ENCODE measurements around the gene THAP6. TPM values are rescaled to one million over a fixed set of nuclear protein-coding genes. Genes with fewer than 3 reads are reported as not detected.

THAP6 gene
- total RNA-seq, 1 experiment from 2014 or later: 11.7 TPM

DNA sequence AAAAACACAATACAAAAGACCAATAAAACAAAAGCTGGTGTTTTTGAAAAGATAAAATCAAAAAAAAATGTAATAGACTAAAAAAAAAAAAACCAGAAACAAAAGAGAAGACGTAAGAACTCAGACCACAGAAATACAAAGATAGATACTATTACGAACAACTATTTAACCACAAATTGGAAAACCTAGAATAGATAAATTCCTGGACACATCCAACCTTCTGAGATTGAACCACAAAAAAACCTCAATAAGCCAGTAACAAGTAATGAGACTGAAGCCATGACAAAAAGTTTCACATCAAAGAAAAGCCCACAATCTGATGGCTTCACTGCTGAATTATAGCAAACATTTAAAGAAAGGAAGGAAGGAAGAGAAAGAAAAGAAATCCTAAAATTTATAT, 16.2 kb upstream of the THAP6 start:
- no peak for DNase-seq
- no CpG with 5 or more reads among the region's 2 CpGs for WGBS (ENCODE audit: extremely low coverage, insufficient read length, low lambda C conversion rate)
- Histone ChIP-seq H3K4ac (ENCODE audit: low read depth, low read length) (no peak overlapping the region), H2BK5ac (ENCODE audit: insufficient read length, low read length) (no peak overlapping the region), H2BK12ac (ENCODE audit: insufficient read length, low read depth, low read length) (no peak overlapping the region), H3K4me1 (ENCODE audit: insufficient read depth, low read length) (no peaks in the 10 kb centered on the region), H3K56ac (ENCODE audit: insufficient read length, low read depth, low read length) (no peak overlapping the region), H3T11ph (ENCODE audit: low read length) (no peak overlapping the region), H3K79me1 (ENCODE audit: insufficient read depth, low read depth, low read length, poor library complexity, severe bottlenecking) (no peaks in the 10 kb centered on the region), H3K79me2 (ENCODE audit: insufficient read depth, low read length) (no peaks in the 10 kb centered on the region; the same call in 1 of the 2 replicates), H4K20me1 (ENCODE audit: control insufficient read depth, insufficient read depth, insufficient read length) (no peaks in the 10 kb centered on the region), H2BK15ac (ENCODE audit: low read depth, low read length) (no peak overlapping the region), H2AFZ (ENCODE audit: low read length) (no peak overlapping the region), H3K9ac (ENCODE audit: extremely low read depth, insufficient read length, low read length) (no peak overlapping the region), H3K14ac (ENCODE audit: insufficient read depth, low read length) (no peak overlapping the region), H3K18ac (ENCODE audit: insufficient read length, low read depth, low read length) (no peak overlapping the region), H4K8ac (replicated peaks; ENCODE audit: insufficient read length, low read depth, low read length) (no peak overlapping the region), H3K23me2 (ENCODE audit: insufficient read length, low read depth, low read length, poor library complexity, severe bottlenecking) (no peaks in the 10 kb centered on the region), H2BK120ac (ENCODE audit: low read depth, low read length, poor library complexity, severe bottlenecking) (no peak overlapping the region), H4K91ac (ENCODE audit: insufficient read length, low read depth, low read length) (no peak overlapping the region), H3K27ac (ENCODE audit: insufficient read length, low read depth, low read length) (no peak overlapping the region), H3K9me3 (ENCODE audit: control insufficient read depth, low read depth, low read length) (no peaks in the 10 kb centered on the region), H2BK20ac (ENCODE audit: low read depth, low read length, poor library complexity, severe bottlenecking) (no peak overlapping the region), H2AK5ac (ENCODE audit: insufficient read length, low read length) (no peak overlapping the region), H3K23ac (ENCODE audit: insufficient read length, low read depth, low read length) (no peak overlapping the region), H3K27me3 (ENCODE audit: insufficient read depth, low read length) (no peaks in the 10 kb centered on the region), H3K4me2 (ENCODE audit: insufficient read depth, insufficient read length, low read length) (no peak overlapping the region), H4K5ac (ENCODE audit: insufficient read length, low read depth, low read length) (no peak overlapping the region)
- Mint-ChIP-seq H3K9me3 (peaks cover 0 to 10% of the 10 kb centered on the region in 2 experiments; a peak in 3 of 5 replicates), H3K36me3 (ENCODE audit: insufficient read depth in 1 of 3, low read depth in 3 of 3) (peaks cover 25 to 41% (median 27%) of the 10 kb centered on the region in 3 experiments), H3K27me3 (ENCODE audit: low read depth) (no peaks in the 10 kb centered on the region), H3K4me1 (no peaks in the 10 kb centered on the region), H3K4me3 (no peak overlapping the region), H3K27ac (no peak overlapping the region)
- TF ChIP-seq, protein P1, sequence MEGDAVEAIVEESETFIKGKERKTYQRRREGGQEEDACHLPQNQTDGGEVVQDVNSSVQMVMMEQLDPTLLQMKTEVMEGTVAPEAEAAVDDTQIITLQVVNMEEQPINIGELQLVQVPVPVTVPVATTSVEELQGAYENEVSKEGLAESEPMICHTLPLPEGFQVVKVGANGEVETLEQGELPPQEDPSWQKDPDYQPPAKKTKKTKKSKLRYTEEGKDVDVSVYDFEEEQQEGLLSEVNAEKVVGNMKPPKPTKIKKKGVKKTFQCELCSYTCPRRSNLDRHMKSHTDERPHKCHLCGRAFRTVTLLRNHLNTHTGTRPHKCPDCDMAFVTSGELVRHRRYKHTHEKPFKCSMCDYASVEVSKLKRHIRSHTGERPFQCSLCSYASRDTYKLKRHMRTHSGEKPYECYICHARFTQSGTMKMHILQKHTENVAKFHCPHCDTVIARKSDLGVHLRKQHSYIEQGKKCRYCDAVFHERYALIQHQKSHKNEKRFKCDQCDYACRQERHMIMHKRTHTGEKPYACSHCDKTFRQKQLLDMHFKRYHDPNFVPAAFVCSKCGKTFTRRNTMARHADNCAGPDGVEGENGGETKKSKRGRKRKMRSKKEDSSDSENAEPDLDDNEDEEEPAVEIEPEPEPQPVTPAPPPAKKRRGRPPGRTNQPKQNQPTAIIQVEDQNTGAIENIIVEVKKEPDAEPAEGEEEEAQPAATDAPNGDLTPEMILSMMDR (conservative IDR thresholded peaks at IDR 0.05): no peak
